ENCODE measurements around the gene CD81.
A peak's percentile ranks its signal among the peaks of the same experiment; 100 is the strongest.

The CD81 gene

DNA sequence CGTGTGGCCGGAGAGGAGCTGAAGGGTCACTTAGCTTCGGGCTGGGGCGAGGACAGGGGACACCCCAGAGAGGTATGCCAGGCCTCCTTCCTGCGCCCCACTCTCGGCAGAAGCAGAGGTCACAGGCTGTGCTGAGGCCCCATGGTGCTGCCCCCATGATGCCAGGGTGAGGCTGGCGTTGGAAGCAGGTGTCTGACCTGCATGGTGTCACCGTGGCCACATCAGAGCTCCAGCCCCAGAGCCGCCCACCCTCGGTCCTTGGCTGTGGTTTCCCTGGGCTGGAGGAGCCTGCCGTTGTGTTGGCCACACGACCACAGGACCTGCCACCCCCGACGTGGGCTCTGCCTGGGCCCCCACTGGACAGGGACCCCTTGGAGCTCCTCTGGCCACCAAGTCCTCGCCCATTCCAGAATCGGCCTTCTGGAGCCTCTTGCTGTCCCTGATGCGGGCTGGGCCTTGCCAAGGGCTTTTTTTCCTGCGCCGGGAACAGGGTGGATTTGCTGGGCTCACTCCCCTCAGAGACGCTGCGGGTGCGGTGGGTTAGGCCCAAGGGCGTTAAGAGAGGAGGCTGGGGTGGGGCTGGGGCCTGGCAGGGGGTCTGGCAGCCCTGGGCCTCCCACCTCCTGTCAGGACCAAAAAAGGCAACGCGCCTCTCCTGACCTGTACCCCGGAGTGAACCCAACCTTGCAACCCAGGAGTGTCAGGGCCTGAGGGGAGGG, 15.3 kb downstream of the CD81 start:
- no peak for DNase-seq

DNA sequence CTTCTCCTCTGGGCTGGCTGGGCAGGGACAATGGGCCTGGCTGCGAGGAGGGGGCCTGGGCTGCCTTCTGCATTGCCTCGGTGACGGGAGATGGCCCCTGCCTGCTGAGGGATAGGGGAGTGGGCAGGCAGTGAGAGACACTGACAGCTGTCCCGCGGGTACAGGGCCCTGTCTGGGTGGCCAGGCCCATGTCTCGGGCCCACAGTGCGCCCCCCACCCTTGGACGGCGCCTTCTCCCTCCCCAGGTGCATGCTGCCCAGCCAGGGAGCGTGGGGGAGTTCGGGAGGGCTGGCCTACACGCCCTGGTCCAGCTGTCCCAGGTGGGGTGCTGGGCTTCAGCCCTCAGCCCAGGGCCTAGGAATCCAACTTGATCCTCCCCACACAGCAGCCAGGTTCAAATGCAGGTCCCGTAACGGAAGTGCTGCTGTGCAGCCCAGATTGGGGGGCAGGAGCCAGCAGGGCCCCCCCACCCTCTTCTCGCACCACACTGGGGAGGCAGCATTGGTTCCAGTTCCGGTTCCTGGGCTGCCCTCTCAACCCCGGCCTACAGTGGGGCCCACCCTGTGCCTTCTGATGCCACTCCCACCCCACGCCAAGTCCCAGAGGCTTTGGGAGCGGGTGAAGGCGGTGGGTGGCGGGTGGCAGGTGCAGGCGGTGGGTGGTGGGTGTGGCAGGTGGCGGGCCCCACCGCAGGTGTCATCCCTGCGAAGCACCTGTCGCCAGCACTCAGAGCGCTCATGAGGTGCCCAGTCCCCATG, 16.2 kb downstream of the CD81 start:
- no peak for DNase-seq

DNA sequence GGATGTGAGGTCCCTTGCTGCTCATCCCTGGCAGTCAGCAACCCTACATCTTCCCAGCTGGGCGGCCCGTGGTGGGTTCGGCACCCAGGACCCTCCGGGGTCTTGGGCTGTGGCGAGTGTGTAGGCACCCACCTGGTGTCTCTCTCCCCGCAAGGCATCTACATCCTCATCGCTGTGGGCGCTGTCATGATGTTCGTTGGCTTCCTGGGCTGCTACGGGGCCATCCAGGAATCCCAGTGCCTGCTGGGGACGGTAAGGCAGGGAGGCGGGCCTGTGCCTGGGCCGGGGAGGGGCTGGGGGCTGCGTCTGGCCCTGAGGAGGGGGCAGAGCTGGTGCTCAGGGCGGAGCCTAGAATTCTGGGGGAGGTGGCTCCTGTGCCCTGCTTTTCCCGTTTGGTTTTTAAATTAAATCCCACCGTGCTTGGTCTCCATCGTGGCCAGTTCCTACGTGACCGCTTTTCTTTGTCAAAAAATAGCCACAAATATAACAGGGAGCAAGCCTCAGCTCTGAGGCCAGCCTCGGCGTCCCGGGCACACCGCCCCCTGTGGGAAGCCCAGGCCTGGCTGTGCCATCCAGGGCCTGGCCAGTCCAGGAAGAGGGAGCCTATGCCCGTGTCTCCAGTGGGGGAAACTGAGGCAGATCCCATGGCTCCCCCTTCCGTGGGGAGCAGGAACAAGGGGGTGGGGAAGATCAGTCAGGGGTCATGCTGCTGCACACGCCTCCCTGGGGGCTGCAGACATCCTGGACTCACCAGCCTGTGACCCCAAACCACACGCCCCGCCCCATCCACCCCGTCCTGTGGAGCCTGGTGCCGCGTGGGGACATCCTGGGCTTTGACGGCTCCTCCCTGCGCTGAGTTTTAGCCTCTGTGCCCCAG, 17.1 kb downstream of the CD81 start:
- DNase-seq: no peak

DNA sequence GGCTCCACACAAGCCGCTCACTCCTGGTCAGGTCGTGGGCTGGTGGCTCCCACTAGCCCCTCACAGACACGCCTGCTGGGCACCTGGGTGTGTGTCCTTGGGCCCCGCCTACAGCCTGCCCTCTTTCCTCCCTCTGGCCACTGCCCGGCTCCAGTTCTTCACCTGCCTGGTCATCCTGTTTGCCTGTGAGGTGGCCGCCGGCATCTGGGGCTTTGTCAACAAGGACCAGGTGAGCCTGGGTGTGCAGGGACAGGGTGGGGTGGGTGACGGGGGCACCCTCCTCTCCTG, 17.7 kb downstream of the CD81 start:
- no peak for DNase-seq

DNA sequence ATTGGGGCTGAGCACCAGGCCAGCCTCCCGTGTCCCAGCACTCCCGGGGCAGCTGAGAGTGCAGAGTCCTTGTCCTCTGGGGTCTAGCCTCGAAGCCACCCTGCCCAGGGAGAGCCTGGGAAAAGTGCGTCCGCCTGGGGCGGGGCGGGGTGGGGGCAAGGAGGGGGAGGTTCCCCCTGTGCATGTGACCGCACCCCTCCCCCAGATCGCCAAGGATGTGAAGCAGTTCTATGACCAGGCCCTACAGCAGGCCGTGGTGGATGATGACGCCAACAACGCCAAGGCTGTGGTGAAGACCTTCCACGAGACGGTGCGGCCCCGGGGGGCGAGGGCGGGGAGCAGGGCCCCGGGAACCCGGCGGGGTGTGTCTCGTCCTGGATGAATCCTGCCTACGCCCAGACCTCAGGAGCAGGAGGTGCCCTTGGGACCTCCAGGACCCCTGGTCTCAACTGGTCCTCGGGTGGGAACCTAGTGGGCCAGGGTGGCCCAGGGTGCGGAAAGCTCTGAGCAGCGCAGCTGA, 18.2 kb downstream of the CD81 start:
- no peak for DNase-seq

DNA sequence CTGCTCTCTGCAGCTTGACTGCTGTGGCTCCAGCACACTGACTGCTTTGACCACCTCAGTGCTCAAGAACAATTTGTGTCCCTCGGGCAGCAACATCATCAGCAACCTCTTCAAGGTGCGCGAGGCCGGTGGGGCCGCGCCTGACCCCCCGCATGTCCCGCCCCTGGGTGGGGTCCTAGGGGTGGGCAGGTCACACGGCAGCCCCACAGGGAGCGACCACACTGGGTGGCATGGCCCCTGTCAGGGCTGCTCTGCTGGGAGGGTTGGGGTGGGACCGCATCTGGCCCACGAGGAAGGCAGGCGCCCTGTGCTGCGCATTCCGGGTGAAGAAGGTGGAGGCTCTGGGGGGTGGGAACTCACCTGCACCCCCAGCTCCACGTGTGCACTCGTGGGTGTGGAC, 18.7 kb downstream of the CD81 start:
- no peak for DNase-seq

DNA sequence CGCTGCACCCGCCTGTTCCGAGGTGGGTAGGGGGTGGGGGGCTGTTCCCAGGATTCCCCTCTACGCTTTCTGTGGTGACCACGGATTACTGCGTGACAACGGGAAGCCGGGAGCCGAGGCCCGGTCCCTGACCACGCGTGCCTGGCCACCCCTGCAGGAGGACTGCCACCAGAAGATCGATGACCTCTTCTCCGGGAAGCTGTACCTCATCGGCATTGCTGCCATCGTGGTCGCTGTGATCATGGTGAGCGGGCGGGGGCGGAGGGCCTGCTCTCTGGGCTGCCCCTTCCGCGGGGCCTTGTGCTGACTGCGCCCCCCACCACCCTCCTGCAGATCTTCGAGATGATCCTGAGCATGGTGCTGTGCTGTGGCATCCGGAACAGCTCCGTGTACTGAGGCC, 19.4 kb downstream of the CD81 start:
- DNase-seq: no peak

DNA sequence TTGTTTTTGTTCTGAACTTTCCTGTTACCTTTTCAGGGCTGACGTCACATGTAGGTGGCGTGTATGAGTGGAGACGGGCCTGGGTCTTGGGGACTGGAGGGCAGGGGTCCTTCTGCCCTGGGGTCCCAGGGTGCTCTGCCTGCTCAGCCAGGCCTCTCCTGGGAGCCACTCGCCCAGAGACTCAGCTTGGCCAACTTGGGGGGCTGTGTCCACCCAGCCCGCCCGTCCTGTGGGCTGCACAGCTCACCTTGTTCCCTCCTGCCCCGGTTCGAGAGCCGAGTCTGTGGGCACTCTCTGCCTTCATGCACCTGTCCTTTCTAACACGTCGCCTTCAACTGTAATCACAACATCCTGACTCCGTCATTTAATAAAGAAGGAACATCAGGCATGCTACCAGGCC, 19.9 kb downstream of the CD81 start:
- DNase-seq: no peak

DNA sequence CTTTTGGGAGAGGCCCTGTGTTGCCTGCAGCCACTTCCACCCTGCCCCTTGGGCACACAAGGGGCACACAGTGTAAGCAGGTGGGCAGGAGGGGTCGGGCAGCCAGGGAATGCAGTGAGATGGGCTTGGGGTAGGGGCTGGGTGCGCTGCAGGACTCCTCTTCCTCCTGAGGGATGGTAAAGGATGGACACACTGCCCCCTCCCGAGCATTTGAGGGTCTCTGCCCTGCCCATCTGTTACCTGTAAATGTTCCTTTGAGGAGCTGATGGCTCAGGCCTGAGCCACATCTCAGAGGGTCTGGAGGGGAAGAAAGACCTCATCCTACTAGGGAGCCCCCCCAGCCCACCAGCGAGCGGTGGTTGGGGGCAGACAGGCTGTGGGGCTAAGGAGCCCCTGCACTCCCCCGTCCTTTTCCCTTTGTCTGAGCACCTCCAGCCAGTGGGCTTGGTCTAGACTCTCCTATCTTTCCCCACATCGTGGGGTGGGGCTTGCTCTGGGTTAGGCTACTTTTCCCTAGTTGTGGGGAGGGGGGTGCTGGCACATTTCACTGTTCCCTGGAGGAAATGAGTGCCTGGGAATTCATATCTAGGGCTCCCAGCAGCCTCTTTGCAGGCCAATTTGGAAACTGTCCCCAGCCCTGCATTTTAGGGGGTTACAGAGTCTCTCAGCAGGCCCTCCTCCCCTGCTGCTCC, 21.7 kb downstream of the CD81 start:
- no peak for DNase-seq

DNA sequence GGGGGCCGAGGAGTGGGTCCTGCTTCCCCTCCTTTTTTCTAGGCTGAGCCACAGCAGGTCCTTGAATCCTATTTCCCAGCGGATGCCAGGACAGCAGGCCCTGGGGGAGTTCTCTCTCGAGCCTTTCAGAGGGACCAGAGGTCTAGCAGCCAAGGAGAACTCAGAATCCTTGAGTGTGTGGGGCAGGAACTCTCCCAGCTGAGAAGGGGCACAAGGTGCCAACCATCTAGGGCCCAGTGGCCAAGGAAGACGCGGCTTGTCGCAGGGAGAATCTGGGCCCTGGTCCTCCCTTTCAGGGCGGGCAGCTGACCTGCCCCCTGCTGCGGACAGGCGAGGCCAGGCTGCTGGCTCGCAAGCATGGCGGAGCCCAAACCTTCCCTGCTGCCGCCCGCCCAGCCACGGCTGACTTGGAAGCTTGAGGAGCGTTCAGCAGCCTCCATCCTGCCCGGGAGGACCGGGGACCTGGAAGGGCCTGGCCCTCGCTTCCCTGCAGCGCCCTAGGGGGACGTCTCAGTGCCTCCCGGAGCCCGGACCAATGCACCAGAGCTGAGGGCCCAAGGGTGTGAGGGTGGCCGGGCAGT, 22.5 kb downstream of the CD81 start:
- no peak for DNase-seq

DNA sequence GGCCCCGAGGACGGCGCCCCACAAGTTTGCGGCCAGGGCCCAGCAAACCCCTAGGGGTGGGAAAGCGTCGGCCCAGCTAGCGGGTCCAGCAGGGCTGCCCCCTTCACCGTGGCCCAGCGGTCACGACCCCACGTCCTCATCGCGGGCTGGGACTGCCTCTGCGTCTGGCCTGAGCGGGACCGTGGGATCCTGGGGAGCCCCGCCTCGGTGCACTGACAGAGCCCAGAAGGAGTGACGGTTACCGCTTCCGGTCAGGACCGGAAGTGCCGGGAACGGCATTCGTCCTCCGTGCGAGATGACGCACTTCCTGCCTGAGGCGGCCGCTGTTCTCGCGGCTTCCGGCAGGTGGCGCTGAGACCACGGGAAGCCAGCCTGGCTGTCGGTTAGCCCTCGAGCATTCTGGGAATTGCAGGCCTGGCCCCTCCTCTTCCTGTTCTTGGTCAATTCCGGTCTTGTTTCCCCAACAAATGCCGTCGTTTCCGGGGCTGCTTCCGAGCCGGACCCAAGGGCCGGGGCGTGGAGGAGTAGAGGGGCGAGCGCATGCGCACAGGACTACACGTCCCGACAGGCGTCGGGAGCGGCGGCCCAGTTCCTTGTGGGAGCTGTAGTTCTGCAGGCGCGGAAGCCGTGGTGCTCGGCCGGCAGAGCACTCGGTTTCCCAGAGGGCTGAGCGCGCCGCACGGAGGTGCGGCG, 23.1 kb downstream of the CD81 start, which contains the start of gene TSSC4:
TSS of gene TSSC4 (plus strand) at position 682 of the 693 bp plus-strand sequence. CDS start 1,884 bp downstream, outside the sequence.
- DNase-seq: peak; percentile 95

DNA sequence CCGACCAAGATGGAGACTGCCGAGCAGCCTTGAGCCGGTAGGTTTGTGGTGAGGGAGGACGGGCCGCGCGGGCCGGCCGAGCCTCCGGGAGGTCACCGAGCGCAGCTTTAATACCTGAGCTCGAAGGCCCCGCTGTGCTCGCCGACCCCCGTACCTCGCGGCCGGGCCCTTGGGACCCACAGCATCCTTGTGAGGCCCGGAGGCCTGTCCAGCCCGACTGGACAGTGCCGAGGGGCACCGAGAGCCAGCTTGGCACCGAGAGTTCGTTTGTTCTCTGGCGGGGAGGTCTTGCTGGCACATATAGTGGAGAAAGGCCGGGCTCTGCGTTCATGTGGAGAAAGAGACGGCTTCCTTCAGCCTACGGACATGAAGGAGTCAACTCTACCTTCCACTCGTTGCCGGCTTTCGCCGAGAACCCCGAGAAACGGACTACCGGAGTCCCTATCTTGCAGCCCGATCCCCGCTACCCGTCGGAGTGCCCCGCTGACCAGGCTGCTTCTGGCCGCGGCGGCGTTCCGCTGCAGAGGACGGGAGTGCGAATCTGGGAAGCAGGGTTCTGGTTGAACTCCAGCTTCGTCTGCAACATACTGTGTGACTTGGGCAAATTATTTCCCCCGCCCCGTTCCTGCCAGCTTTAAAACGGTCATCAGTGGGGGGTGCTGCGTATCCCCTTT, 23.8 kb downstream of the CD81 start:
- no peak for DNase-seq

DNA sequence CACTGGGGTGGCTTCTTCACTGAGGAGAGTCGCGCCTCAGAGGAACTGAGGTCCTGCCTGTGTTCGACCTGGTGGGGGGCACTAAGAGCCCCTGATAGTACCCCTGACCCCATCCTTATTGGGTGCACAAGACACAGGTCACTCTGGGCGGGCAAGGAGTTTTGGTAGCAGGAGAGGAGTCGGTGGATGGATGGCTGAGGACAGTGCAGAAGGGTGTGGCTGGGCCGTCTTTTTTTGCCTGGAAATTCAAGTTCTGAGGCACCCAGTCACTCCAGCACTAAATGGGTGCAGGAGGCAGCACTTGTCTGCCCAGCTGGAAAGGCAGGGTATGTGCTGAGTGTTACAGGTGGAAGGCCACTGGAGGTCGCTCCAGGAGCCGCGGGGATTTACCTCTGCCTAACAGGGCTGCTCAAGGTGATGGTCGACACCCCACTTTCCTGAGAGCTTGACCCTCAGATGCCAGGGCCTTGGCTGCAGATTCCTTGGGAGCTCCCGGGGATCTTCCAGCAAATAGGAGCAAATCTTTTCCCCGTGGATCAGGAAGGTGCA, 24.4 kb downstream of the CD81 start:
- no peak for DNase-seq

DNA sequence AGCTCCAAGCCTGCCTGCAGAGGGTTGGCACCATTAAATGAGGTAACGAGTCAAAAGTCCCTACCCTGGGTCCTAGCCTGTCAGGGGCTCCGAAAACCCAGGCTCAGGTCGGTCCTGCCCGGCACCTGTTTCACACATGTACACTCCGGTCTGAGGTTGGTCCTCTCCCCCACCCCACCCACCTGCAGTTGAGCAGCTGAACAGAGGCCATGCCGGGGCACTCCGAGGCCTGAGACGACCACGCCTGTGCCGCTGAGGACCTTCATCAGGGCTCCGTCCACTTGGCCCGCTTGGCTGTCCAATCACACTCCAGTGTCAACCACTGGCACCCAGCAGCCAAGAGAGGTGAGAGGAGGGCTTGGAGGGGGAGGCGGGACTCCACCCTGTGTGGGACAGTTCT, 25.0 kb downstream of the CD81 start:
- no peak for DNase-seq

DNA sequence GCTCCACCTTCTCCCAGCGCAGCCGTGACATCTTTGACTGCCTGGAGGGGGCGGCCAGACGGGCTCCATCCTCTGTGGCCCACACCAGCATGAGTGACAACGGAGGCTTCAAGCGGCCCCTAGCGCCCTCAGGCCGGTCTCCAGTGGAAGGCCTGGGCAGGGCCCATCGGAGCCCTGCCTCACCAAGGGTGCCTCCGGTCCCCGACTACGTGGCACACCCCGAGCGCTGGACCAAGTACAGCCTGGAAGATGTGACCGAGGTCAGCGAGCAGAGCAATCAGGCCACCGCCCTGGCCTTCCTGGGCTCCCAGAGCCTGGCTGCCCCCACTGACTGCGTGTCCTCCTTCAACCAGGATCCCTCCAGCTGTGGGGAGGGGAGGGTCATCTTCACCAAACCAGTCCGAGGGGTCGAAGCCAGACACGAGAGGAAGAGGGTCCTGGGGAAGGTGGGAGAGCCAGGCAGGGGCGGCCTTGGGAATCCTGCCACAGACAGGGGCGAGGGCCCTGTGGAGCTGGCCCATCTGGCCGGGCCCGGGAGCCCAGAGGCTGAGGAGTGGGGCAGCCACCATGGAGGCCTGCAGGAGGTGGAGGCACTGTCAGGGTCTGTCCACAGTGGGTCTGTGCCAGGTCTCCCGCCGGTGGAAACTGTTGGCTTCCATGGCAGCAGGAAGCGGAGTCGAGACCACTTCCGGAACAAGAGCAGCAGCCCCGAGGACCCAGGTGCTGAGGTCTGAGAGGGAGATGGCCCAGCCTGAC, 26.0 kb downstream of the CD81 start:
- no peak for DNase-seq

DNA sequence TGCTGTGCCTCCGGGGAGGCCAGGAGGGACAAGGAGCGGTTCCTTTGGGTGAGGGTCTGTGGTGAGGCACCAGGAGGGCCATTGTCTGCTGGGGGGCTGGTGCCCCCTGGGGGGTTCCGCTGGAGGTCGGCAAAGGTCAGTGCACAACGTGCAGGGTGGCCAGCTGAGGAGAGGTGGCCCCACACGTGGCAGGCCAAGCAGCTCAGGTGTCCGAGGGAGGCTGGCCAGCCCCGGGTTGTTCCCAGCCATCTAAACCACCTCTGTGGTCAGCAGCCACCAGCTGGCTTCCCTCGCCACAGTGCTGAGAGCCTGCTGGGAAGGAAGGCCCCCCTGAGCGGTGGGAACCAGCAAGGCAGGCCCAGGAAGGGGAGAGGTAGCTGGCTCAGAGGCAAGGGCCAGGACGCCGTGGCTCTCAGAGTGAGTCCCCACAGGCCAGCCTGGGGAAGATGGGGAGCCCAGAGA, 27.7 kb downstream of the CD81 start:
- DNase-seq: no peak

DNA sequence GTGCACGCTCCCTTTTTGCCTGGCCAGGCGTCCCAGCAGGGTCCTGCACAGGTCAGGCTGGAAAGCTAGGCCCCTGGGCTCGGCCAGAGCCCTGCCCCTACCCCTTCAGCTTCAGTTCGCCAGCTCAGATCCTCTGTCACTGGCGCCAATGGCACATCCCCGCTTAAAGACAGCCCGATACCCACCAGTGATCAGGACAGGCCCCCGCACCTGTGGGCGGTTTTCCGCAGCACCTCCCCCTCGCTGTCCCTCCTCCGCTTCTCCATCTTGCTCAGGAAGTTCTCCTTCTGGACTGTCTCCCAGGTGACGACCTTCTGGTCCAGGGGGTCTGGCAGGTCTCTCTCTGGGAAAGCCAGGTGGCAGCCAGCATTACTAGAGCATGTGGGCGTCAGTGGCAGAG, 29.3 kb downstream of the CD81 start:
- DNase-seq: no peak

DNA sequence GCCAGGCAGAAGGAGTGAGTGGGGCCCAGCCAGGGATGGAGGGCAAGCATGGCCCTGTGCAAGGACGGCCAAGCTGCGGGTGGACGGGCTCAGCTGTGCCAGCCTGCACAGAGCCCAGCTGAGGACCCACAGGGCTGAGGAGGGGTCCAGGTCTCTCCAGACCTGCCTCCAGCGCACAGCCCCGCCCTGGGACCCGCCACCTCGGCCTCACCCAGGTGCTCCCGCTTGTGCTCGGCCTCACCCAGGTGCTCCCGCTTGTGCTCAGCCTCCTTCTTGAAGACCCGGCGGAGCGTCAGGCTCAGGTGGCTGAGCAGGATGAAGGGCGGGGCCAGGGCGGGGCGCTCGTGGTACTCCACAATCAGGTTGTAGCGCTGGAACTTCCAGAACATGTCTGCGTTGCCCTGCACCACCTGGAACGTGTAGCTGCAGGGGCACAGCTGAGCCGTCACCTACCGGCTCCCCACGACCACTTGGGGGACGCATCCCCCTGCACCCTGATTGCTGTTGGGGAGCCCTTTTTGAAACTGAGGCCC, 29.8 kb downstream of the CD81 start:
- no peak for DNase-seq

DNA sequence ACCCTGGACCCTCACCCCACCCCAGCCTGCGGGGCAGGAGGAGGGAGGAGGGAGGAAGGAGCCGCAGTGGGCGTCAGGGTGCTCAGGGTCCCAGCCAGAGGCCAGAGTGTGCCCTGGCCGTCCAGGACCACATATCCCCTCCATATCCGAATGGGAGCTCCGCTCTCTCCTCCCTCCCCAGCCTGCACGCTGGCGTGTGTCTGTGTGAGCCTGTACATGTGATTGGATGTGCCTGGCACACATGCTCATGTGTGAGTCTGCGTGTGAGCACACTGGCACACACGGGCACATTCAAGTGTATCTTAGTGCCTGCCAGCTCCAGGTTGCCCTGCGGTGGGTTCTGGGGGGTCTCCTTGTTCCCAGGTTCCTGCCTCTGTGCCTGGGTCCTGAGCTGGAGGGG, 31.6 kb downstream of the CD81 start:
- DNase-seq: no peak

DNA sequence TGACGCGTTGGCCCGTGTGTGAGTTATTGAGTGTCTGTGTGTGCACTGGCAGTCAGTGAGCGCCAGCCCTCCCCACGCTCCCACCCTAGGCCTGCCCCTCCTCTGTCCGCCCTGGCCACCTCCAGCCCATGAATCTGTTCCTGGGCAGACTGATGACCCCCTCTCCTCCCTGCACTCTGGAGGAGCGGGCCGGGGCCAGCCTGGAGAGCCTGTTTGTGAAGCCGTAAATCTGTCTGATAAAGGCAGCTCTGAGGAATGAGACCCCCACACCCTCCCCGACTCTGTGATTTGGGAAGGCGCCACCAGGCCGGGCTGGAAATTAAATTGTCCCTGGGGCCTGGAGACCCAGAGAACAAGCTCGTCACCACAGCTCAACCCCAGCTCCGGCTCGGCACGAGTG, 32.0 kb downstream of the CD81 start:
- DNase-seq: no peak
